NCI-H345 (cell line): Measurements from ENCODE around the gene VOPP1.

Experiments
- DNase-seq: peaks from one replicate; lab custom pipeline; 2025; lab: John Stamatoyannopoulos, UW

The VOPP1 gene

GRCh38 chr7:55532150-55532917 is 40.0 kb downstream of the VOPP1 start:
- no peak for DNase-seq

GRCh38 chr7:55531536-55531935 is 40.8 kb downstream of the VOPP1 start:
- DNase-seq = no peak

GRCh38 chr7:55527307-55527706 is 45.0 kb downstream of the VOPP1 start:
- peak; percentile 49 for DNase-seq

DNA sequence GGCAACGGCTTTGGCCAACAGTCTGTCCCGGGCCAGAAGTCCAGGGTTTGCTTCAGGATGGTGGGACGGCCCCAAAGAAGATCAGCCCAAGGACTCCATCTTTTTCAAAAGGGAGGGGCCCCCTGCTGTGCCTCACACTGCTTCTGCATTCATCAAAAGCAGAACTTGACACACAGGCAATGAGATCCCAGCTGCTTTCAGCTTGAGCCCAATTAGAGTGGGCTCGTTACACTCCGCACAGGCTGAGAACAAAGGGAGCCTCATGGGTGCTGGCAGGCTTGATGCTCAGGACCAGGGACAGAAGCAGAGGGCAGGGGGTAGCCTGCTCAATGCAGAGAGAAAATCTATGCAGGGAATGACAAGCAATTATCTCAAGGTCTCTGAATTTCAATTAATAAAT is 45.5 kb downstream of the VOPP1 start:
- DNase-seq = peak; percentile 86

GRCh38 chr7:55526329-55526728 is 46.0 kb downstream of the VOPP1 start:
- DNase-seq = no peak

DNA sequence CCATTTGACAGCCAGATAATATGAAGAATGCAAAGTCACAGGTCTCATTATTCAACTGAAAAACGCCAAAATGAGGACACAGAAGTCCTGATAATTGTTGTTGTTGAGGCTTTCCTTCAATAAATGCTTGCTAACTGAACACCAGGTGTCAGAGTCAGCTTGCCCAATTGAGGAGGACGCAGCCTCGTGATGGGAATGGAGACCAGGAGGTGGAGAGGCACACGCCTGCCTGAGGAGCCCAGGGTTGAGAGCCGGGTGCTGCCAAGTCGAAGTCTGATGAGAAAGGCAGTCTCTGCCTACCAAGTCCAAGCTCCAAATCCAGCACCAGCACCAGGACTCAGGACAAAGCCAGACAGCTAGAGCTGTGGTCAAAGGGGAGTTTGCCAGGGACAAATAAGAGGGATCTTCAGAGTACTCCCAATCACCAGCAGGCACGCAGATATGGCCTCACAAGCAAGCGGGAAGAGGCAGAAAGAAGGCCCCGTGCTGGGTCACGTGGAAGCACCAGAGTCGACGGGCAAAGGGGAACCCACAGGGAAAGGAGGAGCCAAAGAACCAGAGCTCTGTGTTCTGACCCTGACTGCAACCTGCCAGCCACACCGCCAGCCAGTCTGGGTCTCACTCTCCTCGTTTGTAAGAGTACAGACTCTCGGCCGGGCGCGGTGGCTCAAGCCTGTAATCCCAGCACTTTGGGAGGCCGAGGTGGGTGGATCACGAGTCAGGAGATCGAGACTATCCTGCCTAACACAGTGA is 47.6 kb downstream of the VOPP1 start:
- DNase-seq = no peak

DNA sequence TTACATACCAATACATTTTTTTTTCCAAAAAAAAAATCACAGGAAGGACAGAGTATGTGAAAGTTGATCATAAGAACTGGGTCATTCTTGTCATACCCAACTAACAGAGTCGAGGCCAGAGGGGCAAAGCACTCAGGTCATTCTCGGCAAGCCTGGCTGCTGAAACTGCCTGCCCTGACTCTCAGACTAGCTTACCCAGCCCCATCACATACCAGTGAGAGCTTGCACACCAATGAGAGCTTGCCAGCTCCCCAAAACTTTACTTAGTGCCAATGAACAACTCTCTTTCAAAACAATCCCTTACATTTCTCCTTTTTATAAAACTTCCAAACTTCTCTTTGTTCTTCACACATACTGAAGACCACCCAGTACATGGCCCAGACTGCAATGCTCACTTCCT is 48.9 kb downstream of the VOPP1 start:
- no peak for DNase-seq

- DNase-seq = no peak
Observed at GRCh38 chr7:55521917-55522902, 50.1 kb downstream of the VOPP1 start.

DNA sequence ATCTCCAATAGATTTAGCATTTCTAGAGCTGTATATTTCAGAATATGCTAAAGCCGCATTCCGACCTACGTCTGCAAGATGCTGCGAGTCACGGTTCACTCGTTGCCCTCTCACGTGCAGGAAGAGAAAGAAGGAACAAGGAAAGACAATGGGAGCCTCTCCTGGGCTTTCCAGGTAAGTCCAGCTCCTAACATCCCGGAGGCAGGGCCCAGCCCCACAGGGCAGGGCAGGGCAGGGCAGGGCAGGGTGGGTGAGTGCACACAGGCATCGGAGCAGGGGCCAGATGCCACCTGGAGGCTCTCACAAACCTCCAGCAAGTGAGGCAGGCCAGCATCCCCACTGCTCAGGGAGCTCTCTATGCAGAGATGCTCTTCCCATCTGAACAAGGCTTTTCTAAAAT is 50.8 kb downstream of the VOPP1 start:
- no peak for DNase-seq

GRCh38 chr7:55520426-55521140 is 51.7 kb downstream of the VOPP1 start:
- DNase-seq = no peak

DNA sequence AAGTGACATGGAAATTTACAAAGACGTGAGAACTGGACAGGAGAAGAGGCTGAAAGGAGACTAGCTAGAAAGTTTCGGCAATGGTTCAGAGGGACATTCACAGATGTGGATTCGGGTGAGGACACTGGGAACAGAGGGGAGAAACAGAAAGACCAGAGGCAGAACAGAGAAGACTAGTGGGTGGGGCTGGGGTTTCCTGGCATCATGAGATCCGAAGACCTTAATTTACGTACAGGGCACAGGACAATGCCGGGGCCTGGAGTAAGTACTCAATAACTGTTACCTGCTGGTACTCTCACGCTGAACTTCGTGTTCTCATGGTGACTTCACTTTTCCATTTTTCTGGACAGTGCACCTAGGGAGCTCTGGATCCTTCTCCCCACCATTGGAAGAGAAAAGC is 53.5 kb downstream of the VOPP1 start:
- no peak for DNase-seq

GRCh38 chr7:55517936-55518689 is 54.2 kb downstream of the VOPP1 start:
- no peak for DNase-seq

- DNase-seq = no peak
Observed at GRCh38 chr7:55517191-55517633, 55.1 kb downstream of the VOPP1 start.

DNA sequence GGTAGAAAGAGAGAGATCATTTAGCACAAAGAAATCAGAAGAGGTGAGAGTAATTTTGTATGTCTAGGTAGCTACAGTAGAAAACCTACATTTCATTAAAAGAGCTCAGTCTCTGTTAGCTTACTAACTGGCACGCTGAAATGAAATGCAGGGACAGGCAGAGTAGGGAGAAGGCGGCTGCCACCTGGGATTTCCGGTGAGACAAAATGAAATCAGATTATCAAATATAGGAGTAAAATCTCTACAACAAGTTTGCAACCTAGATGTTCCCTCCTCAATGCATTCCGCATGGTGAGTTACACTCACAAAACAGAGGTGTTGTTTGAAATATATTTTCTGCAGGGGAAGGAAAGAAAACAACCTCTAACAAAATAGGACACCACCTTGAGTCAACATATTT is 55.9 kb downstream of the VOPP1 start:
- DNase-seq = no peak

- DNase-seq = no peak
Observed at GRCh38 chr7:55515569-55516279, 56.6 kb downstream of the VOPP1 start.

- no peak for DNase-seq
Observed at GRCh38 chr7:55514546-55515265, 57.6 kb downstream of the VOPP1 start.

GRCh38 chr7:55513868-55514267 is 58.4 kb downstream of the VOPP1 start:
- DNase-seq = no peak

DNA sequence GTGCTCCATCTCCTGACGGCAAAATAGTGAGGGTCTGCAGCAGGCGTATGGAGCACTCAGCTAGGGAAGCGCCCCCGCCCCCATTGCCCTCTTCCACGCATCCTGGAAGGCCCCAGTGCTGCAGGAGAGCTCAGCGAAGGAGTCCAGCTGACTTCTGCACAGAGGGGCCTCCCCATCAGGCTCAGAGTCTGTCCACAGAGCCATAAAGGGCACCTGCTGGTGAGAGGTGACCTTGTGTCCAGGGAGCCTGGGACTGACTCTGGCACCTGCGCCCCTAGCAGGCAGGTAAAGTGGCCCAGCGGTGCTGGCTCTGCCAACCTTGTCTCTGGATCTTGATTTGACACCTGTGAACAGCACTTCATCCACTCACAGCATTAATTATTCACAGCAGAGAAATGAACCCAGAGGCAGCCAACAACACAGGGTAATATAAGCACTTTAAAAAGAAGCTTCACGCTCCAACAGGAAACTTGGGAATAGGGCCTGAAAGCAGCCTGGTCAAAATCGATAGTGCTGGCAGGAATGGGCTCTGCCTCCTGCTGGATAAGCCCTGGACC is 59.6 kb downstream of the VOPP1 start:
- DNase-seq = peak; percentile 19

DNA sequence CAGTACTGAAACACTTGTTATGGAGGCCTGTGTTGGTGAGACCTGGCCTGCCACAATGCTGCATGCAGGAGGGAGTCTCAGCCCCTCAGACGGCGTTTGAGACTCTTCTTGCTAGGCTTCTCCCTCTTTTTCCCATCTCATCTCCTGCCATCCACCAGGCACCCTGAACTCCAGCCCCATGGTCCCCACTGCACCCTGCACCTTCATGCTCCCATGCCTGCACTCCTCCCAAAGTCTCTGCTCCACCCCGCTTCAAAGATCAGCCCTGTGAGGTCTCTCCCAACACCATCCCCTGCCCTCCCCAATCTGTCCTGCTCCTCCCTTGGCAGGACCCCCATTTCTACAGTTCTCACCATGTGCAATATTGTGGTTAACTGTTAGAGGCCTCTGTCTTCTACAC is 61.7 kb downstream of the VOPP1 start:
- DNase-seq = no peak
